ENCODE results near the gene ANP32E. TPM values are rescaled to one million over a fixed set of nuclear protein-coding genes. Genes with fewer than 3 reads are reported as not detected.
"Not testable (repeated sequence)": the region's sequence is repeated elsewhere in the genome, so short reads cannot be mapped to it uniquely, and the experiment has no call there.

Gene ANP32E
- total and polyA plus RNA-seq, 2 experiments from 2014 or later, result 14.4 to 55.2 TPM

DNA sequence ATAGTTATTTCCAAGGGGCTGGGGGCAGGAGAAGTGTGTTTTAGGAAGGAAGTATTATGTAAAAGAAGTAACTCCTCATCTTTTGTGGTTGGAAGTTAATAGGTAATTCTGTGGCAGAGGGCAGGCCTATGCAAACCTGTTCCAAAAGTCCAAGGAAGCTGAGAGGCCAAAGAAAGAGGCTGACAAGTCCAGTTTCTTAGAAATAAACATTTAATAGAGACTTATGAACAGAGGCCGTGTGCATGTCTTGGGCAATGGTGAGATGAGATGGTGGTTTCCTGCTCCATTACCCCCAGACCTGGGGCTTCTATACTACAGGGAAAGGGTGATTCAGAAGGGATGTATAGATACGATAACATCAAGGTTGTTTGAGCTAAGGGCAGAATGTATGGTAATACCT is 14.0 kb upstream of the ANP32E start:
- Histone ChIP-seq H3K9me3 (ENCODE audit: low read depth) (no peaks in the 10 kb centered on the region), H2AFZ (no peak overlapping the region), H3K9ac (no peak overlapping the region), H4K20me1 (ENCODE audit: insufficient read depth) (no peaks in the 10 kb centered on the region), H3K4me2 (ENCODE audit: unreplicated experiment) (no peak overlapping the region), H3K9me2 (ENCODE audit: insufficient read depth) (no peaks in the 10 kb centered on the region), H3K27me3 (replicated peaks; ENCODE audit: insufficient read depth) (no peaks in the 10 kb centered on the region), H3K4me3 (no peak overlapping the region), H3K27ac (no peak overlapping the region), H3K79me2 (ENCODE audit: insufficient read depth) (no peaks in the 10 kb centered on the region), H3K36me3 (ENCODE audit: low read depth) (no peaks in the 10 kb centered on the region), H3K4me1 (ENCODE audit: insufficient read depth) (no peaks in the 10 kb centered on the region), H3F3A (ENCODE audit: insufficient read depth) (peaks cover 2% of the 10 kb centered on the region)
- TF ChIP-seq EZH2phosphoT487 (IDR thresholded peaks at IDR 0.05; ENCODE audit: insufficient read depth, low read depth), result no peak
- TF ChIP-seq EZH2 (IDR thresholded peaks at IDR 0.05; ENCODE audit: insufficient read depth, poor library complexity, severe bottlenecking), result no peak
- 75 to 84% methylated on average over 2 of the region's 2 CpGs for WGBS, 2 experiments (ENCODE audit: low coverage in 1 of 2, low lambda C conversion rate in 2 of 2, missing lambda C conversion rate in 2 of 2)
- DNase-seq, result no peak
- in situ Hi-C loops (cut with MboI), result no loop called here

DNA sequence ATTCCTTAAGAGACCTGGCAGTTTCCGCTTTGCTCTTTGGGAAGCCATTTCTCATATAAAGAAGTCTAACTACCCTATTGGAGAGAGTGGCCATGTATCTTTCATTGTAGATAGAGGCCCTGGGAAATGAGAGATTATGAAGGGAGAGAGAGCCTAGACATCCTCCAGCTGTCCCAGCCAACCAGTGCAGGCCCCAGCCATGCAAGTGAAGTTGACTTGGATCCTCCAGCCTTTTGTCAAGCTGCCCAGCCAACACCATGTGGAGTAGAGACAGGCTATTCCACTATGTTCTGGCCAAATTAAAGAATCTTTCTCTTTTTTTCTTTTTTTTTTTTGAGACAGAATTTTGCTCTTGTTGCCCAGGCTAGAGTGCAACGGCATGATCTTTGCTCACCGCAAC is 7.1 kb upstream of the ANP32E start:
- Histone ChIP-seq H3K27me3 (replicated peaks; ENCODE audit: insufficient read depth) (no peaks in the 10 kb centered on the region), H3K79me2 (ENCODE audit: insufficient read depth) (no peaks in the 10 kb centered on the region), H2AFZ (no peak overlapping the region), H4K20me1 (ENCODE audit: insufficient read depth) (no peaks in the 10 kb centered on the region), H3F3A (ENCODE audit: insufficient read depth) (no peaks in the 10 kb centered on the region), H3K4me3 (no peak overlapping the region), H3K9ac (no peak overlapping the region), H3K4me2 (ENCODE audit: unreplicated experiment) (no peak overlapping the region), H3K36me3 (ENCODE audit: low read depth) (no peaks in the 10 kb centered on the region), H3K9me3 (ENCODE audit: low read depth) (no peaks in the 10 kb centered on the region), H3K27ac (no peak overlapping the region), H3K9me2 (ENCODE audit: insufficient read depth) (no peaks in the 10 kb centered on the region), H3K4me1 (ENCODE audit: insufficient read depth) (no peaks in the 10 kb centered on the region)
- TF ChIP-seq EZH2phosphoT487 (IDR thresholded peaks at IDR 0.05; ENCODE audit: insufficient read depth, low read depth), result no peak
- no peak for TF ChIP-seq EZH2 (IDR thresholded peaks at IDR 0.05; ENCODE audit: insufficient read depth, poor library complexity, severe bottlenecking)
- 88 to 96% methylated on average over 3 of the region's 3 CpGs for WGBS, 2 experiments (ENCODE audit: low coverage in 1 of 2, low lambda C conversion rate in 2 of 2, missing lambda C conversion rate in 2 of 2)
- in situ Hi-C loops (cut with MboI), result no loop called here
- no peak for DNase-seq

DNA sequence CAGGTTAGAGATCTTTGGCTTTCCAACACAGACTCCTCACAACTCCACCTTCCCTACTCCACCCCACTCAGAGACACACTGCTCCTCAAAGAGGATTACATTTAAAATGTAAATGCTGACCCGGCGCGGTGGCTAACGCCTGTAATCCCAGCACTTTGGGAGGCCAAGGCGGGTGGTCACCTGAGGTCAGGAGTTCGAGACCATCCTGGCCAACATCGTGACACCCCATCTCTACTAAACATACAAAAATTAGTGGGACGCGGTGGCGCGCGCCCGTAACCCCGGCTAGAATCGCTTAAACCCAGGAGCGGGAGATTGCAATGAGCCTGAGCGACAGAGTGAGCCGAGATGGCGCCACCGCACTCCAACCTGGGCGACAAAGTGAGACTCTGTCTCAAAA is 1.8 kb upstream of the ANP32E start:
- no peaks in the 10 kb centered on the region for H3K9me3 ChIP-seq (ENCODE audit: low read depth)
- peaks cover 22% of the 10 kb centered on the region for H3K79me2 ChIP-seq (ENCODE audit: insufficient read depth)
- H3K36me3 ChIP-seq (ENCODE audit: low read depth), result no peaks in the 10 kb centered on the region
- 93% methylated on average over 21 of the region's 21 CpGs for WGBS, 2 experiments (ENCODE audit: low coverage in 1 of 2, low lambda C conversion rate in 2 of 2, missing lambda C conversion rate in 2 of 2)
- H3K4me2 ChIP-seq (ENCODE audit: unreplicated experiment), result no peak overlapping the region
- H3K4me1 ChIP-seq (ENCODE audit: insufficient read depth), result peaks cover 6% of the 10 kb centered on the region; the same call in 1 of the 2 replicates
- H3K4me3 ChIP-seq, result no peak overlapping the region
- TF ChIP-seq EZH2 (IDR thresholded peaks at IDR 0.05; ENCODE audit: insufficient read depth, poor library complexity, severe bottlenecking) (no peak), EZH2phosphoT487 (IDR thresholded peaks at IDR 0.05; ENCODE audit: insufficient read depth, low read depth) (no peak)
- H2AFZ ChIP-seq, result no peak overlapping the region
- H3F3A ChIP-seq (ENCODE audit: insufficient read depth), result peaks cover 10% of the 10 kb centered on the region
- no peak for DNase-seq
- no peaks in the 10 kb centered on the region for H3K27me3 ChIP-seq (replicated peaks; ENCODE audit: insufficient read depth)
- no peaks in the 10 kb centered on the region for H4K20me1 ChIP-seq (ENCODE audit: insufficient read depth)
- H3K9ac ChIP-seq, result no peak overlapping the region
- H3K27ac ChIP-seq, result no peak overlapping the region
- in situ Hi-C loops (cut with MboI), result no loop called here
- no peaks in the 10 kb centered on the region for H3K9me2 ChIP-seq (ENCODE audit: insufficient read depth)

DNA sequence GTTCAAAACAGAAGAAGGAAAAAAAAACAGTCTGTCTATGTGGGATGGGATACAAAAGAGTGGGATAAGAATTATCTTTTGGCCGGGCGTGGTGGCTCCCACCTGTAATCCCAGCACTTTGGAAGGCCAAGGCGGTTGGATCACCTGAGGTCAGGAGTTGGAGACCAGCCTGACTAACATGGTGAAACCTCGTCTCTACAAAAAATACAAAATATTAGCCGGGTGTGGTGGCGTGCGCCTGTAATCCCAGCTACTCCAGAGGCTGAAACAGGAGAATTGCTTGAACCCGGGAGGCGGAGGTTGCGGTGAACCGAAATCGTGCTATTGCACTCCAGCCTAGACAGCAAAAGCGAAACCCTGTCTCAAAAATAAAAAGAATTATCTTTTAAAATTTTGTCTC is 1.3 kb upstream of the ANP32E start:
- H3K9ac ChIP-seq, result peak overlapping the region; percentile 95
- peaks cover 10% of the 10 kb centered on the region for H3F3A ChIP-seq (ENCODE audit: insufficient read depth)
- H4K20me1 ChIP-seq (ENCODE audit: insufficient read depth); H3K4me1 ChIP-seq (ENCODE audit: insufficient read depth); DNase-seq; H3K9me3 ChIP-seq (ENCODE audit: low read depth); H3K27me3 ChIP-seq (replicated peaks; ENCODE audit: insufficient read depth); H3K9me2 ChIP-seq (ENCODE audit: insufficient read depth); H3K36me3 ChIP-seq (ENCODE audit: low read depth); in situ Hi-C loops (cut with MboI): not testable (repeated sequence)
- H3K27ac ChIP-seq, result peak overlapping the region; percentile 79; the same call in 1 of the 2 replicates
- WGBS, 2 experiments (ENCODE audit: low coverage in 1 of 2, low lambda C conversion rate in 2 of 2, missing lambda C conversion rate in 2 of 2), result 94% methylated on average over 13 of the region's 13 CpGs
- H2AFZ ChIP-seq, result peak overlapping the region; percentile 89
- H3K4me3 ChIP-seq, result peak overlapping the region; percentile 93
- peaks cover 28% of the 10 kb centered on the region for H3K79me2 ChIP-seq (ENCODE audit: insufficient read depth)
- H3K4me2 ChIP-seq (ENCODE audit: unreplicated experiment), result peak overlapping the region; percentile 86

DNA sequence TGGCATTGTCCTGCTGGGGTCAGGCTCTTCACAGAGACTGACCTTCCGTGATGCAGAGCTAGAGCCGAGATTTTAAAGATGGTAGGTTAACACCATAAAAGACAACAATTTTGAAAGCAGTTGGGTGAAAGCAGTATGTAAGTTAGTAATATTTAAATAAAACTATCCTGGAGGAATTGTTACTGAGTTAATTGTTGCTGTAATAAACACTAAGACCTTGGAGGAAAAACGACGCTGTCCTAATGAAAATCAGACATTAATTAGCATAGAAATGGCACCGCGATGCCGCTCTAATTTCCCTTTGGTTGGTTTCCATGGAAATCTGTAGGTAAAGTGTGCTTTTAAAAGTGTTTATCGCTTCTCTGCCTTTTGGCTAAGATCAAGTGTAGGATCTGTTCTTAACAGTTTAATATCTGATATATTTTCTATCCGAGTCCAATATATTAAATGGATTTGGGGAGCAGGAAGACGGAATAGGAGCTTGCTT is 745 bp upstream of the ANP32E start:
- in situ Hi-C loops (cut with MboI), result no loop called here
- peak overlapping the region; percentile 79 for H3K27ac ChIP-seq

More for the DNA sequence above, 745 bp upstream of the ANP32E start:
- DNase-seq, result no peak
- Histone ChIP-seq H3K4me1 (ENCODE audit: insufficient read depth) (peaks cover 6% of the 10 kb centered on the region; the same call in 1 of the 2 replicates), H3K4me2 (ENCODE audit: unreplicated experiment) (peak overlapping the region; percentile 86), H3K36me3 (ENCODE audit: low read depth) (no peaks in the 10 kb centered on the region), H3K27me3 (replicated peaks; ENCODE audit: insufficient read depth) (no peaks in the 10 kb centered on the region), H3K9me2 (ENCODE audit: insufficient read depth) (no peaks in the 10 kb centered on the region), H3F3A (ENCODE audit: insufficient read depth) (peaks cover 10% of the 10 kb centered on the region), H3K9me3 (ENCODE audit: low read depth) (no peaks in the 10 kb centered on the region), H4K20me1 (ENCODE audit: insufficient read depth) (no peaks in the 10 kb centered on the region), H3K79me2 (ENCODE audit: insufficient read depth) (peaks cover 33% of the 10 kb centered on the region), H3K4me3 (peak overlapping the region; percentile 93), H2AFZ (peak overlapping the region; percentile 89), H3K9ac (peak overlapping the region; percentile 95)
- 4% methylated on average over 10 of the region's 10 CpGs for WGBS, 2 experiments (ENCODE audit: low coverage in 1 of 2, low lambda C conversion rate in 2 of 2, missing lambda C conversion rate in 2 of 2)
- TF ChIP-seq EZH2 (IDR thresholded peaks at IDR 0.05; ENCODE audit: insufficient read depth, poor library complexity, severe bottlenecking) (no peak), EZH2phosphoT487 (IDR thresholded peaks at IDR 0.05; ENCODE audit: insufficient read depth, low read depth) (no peak)
